Prostate gland (tissue), 2 donors: ENCODE results near the gene CNTNAP2. TPM values are rescaled to one million over a fixed set of nuclear protein-coding genes. Genes with fewer than 3 reads are reported as not detected.

Experiments
- DNase-seq: peaks from one replicate; pipeline ENCODE4 v3.0.0-alpha.2; 2019; ENCODE audit warnings: low spot score
- H3K27ac ChIP-seq, 2 donors: fragments of 200-600 bp; sonication (generic); 2 replicates each; pipeline ENCODE4 v1.5.1; 2017 to 2019
- H3K27me3 ChIP-seq: fragments of 200-600 bp; sonication (generic); replicated peaks from 2 replicates; pipeline ENCODE4 v1.5.1; 2019; ENCODE audit not compliant: insufficient read depth
- H3K36me3 ChIP-seq, 2 donors: fragments of 200-600 bp; sonication (generic); 1 replicate in 1 of 2; 2 replicates in 1 of 2; pipeline versions ENCODE4 v1.5.1 to v1.8.1; 2017 to 2019
- H3K4me1 ChIP-seq: fragments of 200-600 bp; sonication (generic); replicated peaks from 2 replicates; pipeline ENCODE4 v1.5.1; 2019
- H3K4me3 ChIP-seq, 2 donors: fragments of 200-600 bp; sonication (generic); 2 replicates each; pipeline ENCODE4 v1.5.1; 2017 to 2019
- H3K9me3 ChIP-seq: fragments of 200-600 bp; sonication (generic); 2 replicates; pipeline ENCODE4 v1.5.1; 2017
- POLR2A ChIP-seq: fragments of 450-650 bp; IDR thresholded peaks from one replicate; pipeline ENCODE4 v1.6.1; 2016; ENCODE audit warnings: antibody characterized with exemption, mild to moderate bottlenecking
- POLR2AphosphoS5 ChIP-seq: sonication (generic); formaldehyde crosslinking; IDR thresholded peaks from one replicate; pipeline ENCODE4 v1.6.1; 2017; ENCODE audit warnings: antibody characterized with exemption
- WGBS: methylation state at CpG from one replicate; pipeline ENCODE4 v1.1.5; 2018; 5-methylcytosine and 5-hydroxymethylcytosine counted together
- intact Hi-C: fragments of 100-400 bp; cut with DNase I; formaldehyde crosslinking; loops from one replicate; pipeline ENCODE4 v1.14.2; 2022
- total RNA-seq, 2 donors: library from RNA; depleted of rRNA; stranded (reverse); fragments of >200 nt; gene quantifications; one replicate each; pipeline ENCODE4 v1.1.0, GENCODE V29; 2016
- TF ChIP-seq, protein P1 (sequence below), 4 experiments: fragments of 200-600 bp in 2 of 4; fragments of 450-650 bp in 2 of 4; sonication (generic) in 2 of 4; IDR thresholded peaks; 1 replicate in 3 of 4; 2 replicates in 1 of 4; pipeline ENCODE4 v1.5.1; 2016 to 2019; ENCODE audit warnings: antibody characterized with exemption in 4 of 4, mild to moderate bottlenecking in 2 of 4, moderate library complexity in 2 of 4

CNTNAP2 gene
- total RNA-seq, 2 donors from 2014 or later, result 10.6 to 43.7 TPM

GRCh38 chr7:148304456-148304855, 2187.9 kb downstream of the CNTNAP2 start:
- no peak for DNase-seq
- H3K36me3 ChIP-seq, result no peaks in the 10 kb centered on the region
- intact Hi-C loops, result no loop called here
- peak overlapping the region in 1 of 2 donors; percentile 41 for H3K27ac ChIP-seq
- no peak overlapping the region for H3K4me3 ChIP-seq
- TF ChIP-seq, protein P1, sequence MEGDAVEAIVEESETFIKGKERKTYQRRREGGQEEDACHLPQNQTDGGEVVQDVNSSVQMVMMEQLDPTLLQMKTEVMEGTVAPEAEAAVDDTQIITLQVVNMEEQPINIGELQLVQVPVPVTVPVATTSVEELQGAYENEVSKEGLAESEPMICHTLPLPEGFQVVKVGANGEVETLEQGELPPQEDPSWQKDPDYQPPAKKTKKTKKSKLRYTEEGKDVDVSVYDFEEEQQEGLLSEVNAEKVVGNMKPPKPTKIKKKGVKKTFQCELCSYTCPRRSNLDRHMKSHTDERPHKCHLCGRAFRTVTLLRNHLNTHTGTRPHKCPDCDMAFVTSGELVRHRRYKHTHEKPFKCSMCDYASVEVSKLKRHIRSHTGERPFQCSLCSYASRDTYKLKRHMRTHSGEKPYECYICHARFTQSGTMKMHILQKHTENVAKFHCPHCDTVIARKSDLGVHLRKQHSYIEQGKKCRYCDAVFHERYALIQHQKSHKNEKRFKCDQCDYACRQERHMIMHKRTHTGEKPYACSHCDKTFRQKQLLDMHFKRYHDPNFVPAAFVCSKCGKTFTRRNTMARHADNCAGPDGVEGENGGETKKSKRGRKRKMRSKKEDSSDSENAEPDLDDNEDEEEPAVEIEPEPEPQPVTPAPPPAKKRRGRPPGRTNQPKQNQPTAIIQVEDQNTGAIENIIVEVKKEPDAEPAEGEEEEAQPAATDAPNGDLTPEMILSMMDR (IDR thresholded peaks at IDR 0.05), result no peak
- TF ChIP-seq POLR2A (no peak), POLR2AphosphoS5 (no peak)
- no peaks in the 10 kb centered on the region for H3K27me3 ChIP-seq
- H3K4me1 ChIP-seq, result no peaks in the 10 kb centered on the region
- H3K9me3 ChIP-seq, result no peaks in the 10 kb centered on the region
- 68% methylated on average over 1 of the region's 1 CpG for WGBS

DNA sequence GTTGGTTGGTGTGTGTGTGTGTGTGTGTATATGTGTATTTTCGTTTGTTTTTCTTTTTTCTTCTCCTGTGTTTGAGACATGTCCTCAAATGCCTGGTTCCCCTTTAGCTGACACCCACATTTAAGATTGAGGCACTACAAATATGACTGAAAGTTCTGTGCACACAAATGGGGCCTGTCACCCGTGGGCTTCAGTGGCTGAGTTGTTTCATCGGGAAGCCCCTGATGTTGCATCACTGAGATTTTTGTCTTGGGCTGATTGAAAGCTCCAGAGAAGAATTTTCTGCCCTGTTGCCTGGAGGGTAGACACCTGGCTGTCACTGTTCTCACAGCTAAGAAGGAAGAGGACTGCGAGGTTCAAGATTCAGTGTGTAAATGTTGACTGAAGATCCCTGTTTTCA, 2190.2 kb downstream of the CNTNAP2 start:
- Histone ChIP-seq H3K4me1 (no peaks in the 10 kb centered on the region), H3K4me3 (no peak overlapping the region), H3K36me3 (no peaks in the 10 kb centered on the region), H3K27ac (no peak overlapping the region), H3K27me3 (no peaks in the 10 kb centered on the region), H3K9me3 (no peaks in the 10 kb centered on the region)
- 66% methylated on average over 4 of the region's 4 CpGs for WGBS
- intact Hi-C loops, result no loop called here
- TF ChIP-seq POLR2A, result no peak
- TF ChIP-seq, protein P1 (IDR thresholded peaks at IDR 0.05), result no peak
- TF ChIP-seq POLR2AphosphoS5, result no peak
- no peak for DNase-seq

DNA sequence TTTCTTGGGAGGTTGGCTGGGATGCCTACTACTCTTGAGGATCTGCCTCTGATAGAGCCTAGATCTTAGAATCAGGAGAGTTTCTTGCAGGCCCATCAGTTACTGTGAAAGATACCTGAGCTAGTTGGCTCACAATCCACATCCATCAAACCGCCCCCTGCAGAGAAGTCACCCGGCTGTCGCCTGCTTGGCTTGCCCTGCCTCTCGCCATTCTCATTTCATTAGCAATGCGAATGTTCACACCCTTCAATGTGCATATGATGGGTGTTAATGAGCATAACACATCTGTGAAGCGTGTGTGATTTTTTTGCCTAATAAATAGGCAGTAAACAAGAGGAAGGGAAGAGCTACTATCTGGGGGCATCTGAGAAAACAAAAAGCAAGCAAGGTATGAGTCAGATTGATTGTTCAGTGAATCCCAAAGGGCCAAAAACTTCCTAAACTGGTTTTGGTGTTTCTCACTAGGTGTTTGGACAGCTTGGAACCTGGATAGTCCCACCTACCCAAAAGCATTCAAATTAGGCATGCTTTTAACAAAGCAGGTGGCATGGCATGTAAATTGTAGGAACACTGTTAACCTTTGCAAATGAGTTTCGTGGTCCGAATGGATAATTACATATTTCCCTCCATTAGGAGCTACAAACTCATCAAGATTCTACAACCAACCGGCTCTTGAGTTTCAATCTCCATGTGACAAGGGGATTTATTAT, 2201.7 kb downstream of the CNTNAP2 start:
- 78% methylated on average over 9 of the region's 9 CpGs for WGBS
- Histone ChIP-seq H3K27ac (no peak overlapping the region), H3K36me3 (no peaks in the 10 kb centered on the region), H3K27me3 (no peaks in the 10 kb centered on the region), H3K4me1 (no peaks in the 10 kb centered on the region), H3K9me3 (no peaks in the 10 kb centered on the region), H3K4me3 (no peak overlapping the region)
- no peak for DNase-seq
- no peak for TF ChIP-seq POLR2A
- no peak for TF ChIP-seq POLR2AphosphoS5
- TF ChIP-seq, protein P1 (IDR thresholded peaks at IDR 0.05), result no peak
- intact Hi-C loops, result no loop called here

GRCh38 chr7:148318838-148319237, 2202.2 kb downstream of the CNTNAP2 start:
- WGBS, result 60% methylated on average over 2 of the region's 2 CpGs
- Histone ChIP-seq H3K4me3 (no peak overlapping the region), H3K9me3 (no peaks in the 10 kb centered on the region), H3K27me3 (no peaks in the 10 kb centered on the region), H3K36me3 (no peaks in the 10 kb centered on the region), H3K27ac (no peak overlapping the region), H3K4me1 (no peaks in the 10 kb centered on the region)
- TF ChIP-seq POLR2AphosphoS5 (no peak), POLR2A (no peak)
- TF ChIP-seq, protein P1 (IDR thresholded peaks at IDR 0.05), result no peak
- DNase-seq, result no peak
- intact Hi-C loops, result no loop called here

DNA sequence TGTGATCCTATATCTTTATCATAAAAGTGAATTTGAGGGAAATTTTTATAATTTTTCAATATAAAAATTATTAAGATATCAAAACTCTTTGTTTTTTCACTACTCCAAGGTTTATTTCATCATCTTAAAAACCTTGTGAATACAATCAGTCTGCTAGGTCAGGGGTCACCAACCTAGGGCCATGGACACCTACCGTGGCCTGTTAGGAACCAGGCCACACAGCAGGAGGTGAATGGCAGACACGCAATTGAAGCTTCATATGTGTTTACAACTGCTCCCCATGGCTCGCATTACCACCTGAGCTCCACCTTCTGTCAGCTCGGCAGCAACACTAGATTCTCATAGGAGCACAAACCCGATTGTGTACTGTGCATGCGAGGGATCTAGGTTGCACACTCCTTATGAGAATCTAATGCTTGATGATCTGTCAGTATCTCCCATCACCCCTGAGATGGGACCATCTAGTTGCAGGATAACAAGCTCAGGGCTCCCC, 2202.8 kb downstream of the CNTNAP2 start:
- intact Hi-C loops, result no loop called here
- no peak for DNase-seq
- Histone ChIP-seq H3K27me3 (no peaks in the 10 kb centered on the region), H3K4me3 (no peak overlapping the region), H3K36me3 (no peaks in the 10 kb centered on the region), H3K9me3 (no peaks in the 10 kb centered on the region), H3K4me1 (no peaks in the 10 kb centered on the region), H3K27ac (no peak overlapping the region)
- TF ChIP-seq, protein P1 (IDR thresholded peaks at IDR 0.05), result no peak
- TF ChIP-seq POLR2A (no peak), POLR2AphosphoS5 (no peak)
- WGBS, result 88% methylated on average over 6 of the region's 6 CpGs
